SK-N-SH treated with all-trans-retinoic acid at 6 μM for 48 hours (cell line): ENCODE measurements around the gene DPYD.

ENCODE experiments used
- ATAC-seq: fragments of 200-7000 bp; cut with Tn5 transposase; 3 replicates; pipeline ENCODE4 v1.9.1; 2020; ENCODE audit warnings: mild to moderate bottlenecking, moderate library complexity
- ARNTL ChIP-seq: fragments of 450-650 bp; formaldehyde crosslinking; IDR thresholded peaks from 2 replicates; pipeline ENCODE4 v1.5.0; 2020; ENCODE audit warnings: low read depth, mild to moderate bottlenecking, moderate library complexity, borderline replicate concordance
- BACH2 ChIP-seq: fragments of 250-450 bp; sonication (Bioruptor Pico); IDR thresholded peaks from 2 replicates; pipeline ENCODE4 v1.9.0; 2021; ENCODE audit warnings: mild to moderate bottlenecking, borderline replicate concordance
- CSDC2 ChIP-seq: fragments of 250-450 bp; sonication (Bioruptor Pico); IDR thresholded peaks from 2 replicates; pipeline ENCODE4 v1.5.0; 2020; ENCODE audit warnings: mild to moderate bottlenecking, moderate library complexity
- ESRRG ChIP-seq: fragments of 250-450 bp; sonication (Bioruptor Pico); IDR thresholded peaks from 2 replicates; pipeline ENCODE4 v1.6.1; 2021; ENCODE audit warnings: mild to moderate bottlenecking
- GLIS3 ChIP-seq: fragments of 250-450 bp; sonication (Bioruptor Pico); IDR thresholded peaks from 2 replicates; pipeline ENCODE4 v1.5.0; 2020; ENCODE audit warnings: mild to moderate bottlenecking, moderate library complexity
- ISL1 ChIP-seq: fragments of 250-450 bp; sonication (Bioruptor Pico); IDR thresholded peaks from 2 replicates; pipeline ENCODE4 v2.1.2; 2022; ENCODE audit warnings: mild to moderate bottlenecking, moderate library complexity
- OSR1 ChIP-seq: fragments of 250-450 bp; sonication (Bioruptor Pico); IDR thresholded peaks from 2 replicates; pipeline ENCODE4 v1.8.0; 2022; ENCODE audit warnings: moderate library complexity, mild to moderate bottlenecking, inconsistent platforms
- PPARA ChIP-seq: fragments of 250-450 bp; sonication (Bioruptor Pico); IDR thresholded peaks from 2 replicates; pipeline ENCODE4 v1.5.0; 2020; ENCODE audit warnings: mild to moderate bottlenecking, borderline replicate concordance
- RARB ChIP-seq: fragments of 250-450 bp; sonication (Bioruptor Pico); IDR thresholded peaks from 2 replicates; pipeline ENCODE4 v1.8.0; 2021; ENCODE audit warnings: mild to moderate bottlenecking, moderate library complexity
- SNAI2 ChIP-seq: fragments of 250-450 bp; sonication (Bioruptor Pico); IDR thresholded peaks from 2 replicates; pipeline ENCODE4 v1.5.0; 2020; ENCODE audit warnings: mild to moderate bottlenecking, moderate library complexity
- TCF4 ChIP-seq: fragments of 250-450 bp; sonication (Bioruptor Pico); IDR thresholded peaks from 2 replicates; pipeline ENCODE4 v1.8.0; 2021; ENCODE audit warnings: mild to moderate bottlenecking, moderate library complexity, borderline replicate concordance
- TOX ChIP-seq: fragments of 250-450 bp; sonication (Bioruptor Pico); IDR thresholded peaks from 2 replicates; pipeline ENCODE4 v1.8.0; 2021; ENCODE audit warnings: mild to moderate bottlenecking, moderate library complexity, borderline replicate concordance
- ZC3H10 ChIP-seq: fragments of 250-450 bp; sonication (Bioruptor Pico); IDR thresholded peaks from 2 replicates; pipeline ENCODE4 v1.5.1; 2021; ENCODE audit warnings: mild to moderate bottlenecking, moderate library complexity
- ZFP3 ChIP-seq: fragments of 250-450 bp; sonication (Bioruptor Pico); IDR thresholded peaks from 2 replicates; pipeline ENCODE4 v1.5.0; 2020; ENCODE audit warnings: mild to moderate bottlenecking, moderate library complexity
- ZFP30 ChIP-seq: fragments of 450-650 bp; formaldehyde crosslinking; IDR thresholded peaks from 2 replicates; pipeline ENCODE4 v1.5.0; 2022; ENCODE audit warnings: mild to moderate bottlenecking, moderate library complexity
- ZNF565 ChIP-seq: fragments of 450-650 bp; formaldehyde crosslinking; conservative IDR thresholded peaks from 2 replicates; pipeline ENCODE4 v1.5.0; 2020; ENCODE audit warnings: low read depth, mild to moderate bottlenecking, moderate library complexity
- ZNF70 ChIP-seq: fragments of 450-650 bp; formaldehyde crosslinking; IDR thresholded peaks from 2 replicates; pipeline ENCODE4 v1.5.0; 2020; ENCODE audit warnings: mild to moderate bottlenecking, moderate library complexity
- ZNF8 ChIP-seq: fragments of 450-650 bp; formaldehyde crosslinking; IDR thresholded peaks from 2 replicates; pipeline ENCODE4 v1.5.0; 2020; ENCODE audit warnings: mild to moderate bottlenecking, moderate library complexity
- TF ChIP-seq, protein P1 (sequence below): fragments of 250-450 bp; sonication (Bioruptor Pico); IDR thresholded peaks from 2 replicates; pipeline ENCODE4 v1.8.0; 2021; ENCODE audit warnings: low read depth, mild to moderate bottlenecking, moderate library complexity, borderline replicate concordance
- TF ChIP-seq, protein P2 (sequence below): fragments of 250-450 bp; sonication (Bioruptor Pico); IDR thresholded peaks from 2 replicates; pipeline ENCODE4 v1.8.0; 2020; ENCODE audit warnings: mild to moderate bottlenecking, moderate library complexity, borderline replicate concordance
- TF ChIP-seq, protein P3 (sequence below): fragments of 250-450 bp; sonication (Bioruptor Pico); IDR thresholded peaks from 2 replicates; pipeline ENCODE4 v1.5.1; 2021; ENCODE audit warnings: mild to moderate bottlenecking, moderate library complexity
- TF ChIP-seq, protein P4 (sequence below): fragments of 250-450 bp; sonication (Bioruptor Pico); IDR thresholded peaks from 2 replicates; pipeline ENCODE4 v1.5.0; 2020; ENCODE audit warnings: mild to moderate bottlenecking, moderate library complexity

DPYD gene

DNA sequence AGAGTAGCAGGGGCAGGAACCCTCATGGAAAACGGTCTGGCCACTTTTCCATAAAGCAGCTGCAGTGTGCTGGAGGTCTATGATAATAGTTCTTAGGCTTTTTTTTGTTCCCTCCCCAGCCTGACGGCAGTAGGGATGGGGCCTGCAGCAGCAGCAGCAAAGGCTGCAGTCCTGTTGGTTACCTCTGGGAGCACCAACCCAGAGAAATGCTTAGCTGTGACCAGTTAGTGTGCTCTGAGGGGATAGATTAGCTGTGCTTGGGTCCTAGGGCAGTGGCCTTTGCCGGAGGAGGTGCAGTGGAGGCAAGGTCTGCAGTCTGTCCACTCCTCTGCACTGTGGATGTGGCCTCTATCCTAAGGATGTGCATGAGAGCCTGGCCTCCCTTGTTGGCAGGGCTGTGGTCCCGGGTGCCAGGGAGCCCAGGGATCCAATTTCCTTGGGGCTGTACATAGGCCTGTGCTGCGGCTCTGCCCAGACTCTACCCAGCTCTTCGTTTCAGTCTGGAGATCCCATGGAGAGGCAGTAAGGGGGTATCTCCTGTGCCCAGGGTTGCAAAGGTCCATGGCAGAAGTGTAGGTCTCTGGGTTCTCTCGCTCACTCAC lies 876.6 kb downstream of the DPYD start:
- TF ChIP-seq TOX (CRISPR knock-in tag) = no peak
- TF ChIP-seq, protein P1, sequence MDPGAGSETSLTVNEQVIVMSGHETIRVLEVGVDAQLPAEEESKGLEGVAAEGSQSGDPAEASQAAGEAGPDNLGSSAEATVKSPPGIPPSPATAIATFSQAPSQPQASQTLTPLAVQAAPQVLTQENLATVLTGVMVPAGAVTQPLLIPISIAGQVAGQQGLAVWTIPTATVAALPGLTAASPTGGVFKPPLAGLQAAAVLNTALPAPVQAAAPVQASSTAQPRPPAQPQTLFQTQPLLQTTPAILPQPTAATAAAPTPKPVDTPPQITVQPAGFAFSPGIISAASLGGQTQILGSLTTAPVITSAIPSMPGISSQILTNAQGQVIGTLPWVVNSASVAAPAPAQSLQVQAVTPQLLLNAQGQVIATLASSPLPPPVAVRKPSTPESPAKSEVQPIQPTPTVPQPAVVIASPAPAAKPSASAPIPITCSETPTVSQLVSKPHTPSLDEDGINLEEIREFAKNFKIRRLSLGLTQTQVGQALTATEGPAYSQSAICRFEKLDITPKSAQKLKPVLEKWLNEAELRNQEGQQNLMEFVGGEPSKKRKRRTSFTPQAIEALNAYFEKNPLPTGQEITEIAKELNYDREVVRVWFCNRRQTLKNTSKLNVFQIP = no peak
- no peak for ATAC-seq

DNA sequence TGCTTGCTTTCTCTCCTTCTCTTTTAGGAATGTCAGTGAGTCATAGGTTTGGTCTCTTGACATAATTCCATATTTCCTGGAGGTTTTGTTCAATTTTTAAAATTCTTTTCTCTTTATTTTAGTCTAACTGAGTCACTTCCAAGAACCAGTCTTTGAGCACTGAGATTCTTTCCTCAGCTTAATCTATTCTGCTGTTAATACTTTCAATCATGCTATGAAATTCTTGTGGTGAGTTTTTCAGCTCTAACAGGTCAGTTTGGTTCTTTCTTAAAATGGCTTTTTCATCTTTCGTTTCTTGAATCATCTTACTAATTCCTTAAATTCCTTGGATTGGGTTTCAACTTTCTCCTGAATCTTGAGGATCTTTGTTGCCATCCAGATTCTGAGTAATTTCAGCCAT lies 878.3 kb downstream of the DPYD start:
- no peak for ATAC-seq
- TF ChIP-seq OSR1 (CRISPR knock-in tag) (no peak), SNAI2 (CRISPR knock-in tag) (no peak), ZNF8 (CRISPR knock-in tag) (no peak), RARB (no peak), ESRRG (CRISPR knock-in tag) (no peak)
- TF ChIP-seq, all 23 proteins: peak for 0

DNA sequence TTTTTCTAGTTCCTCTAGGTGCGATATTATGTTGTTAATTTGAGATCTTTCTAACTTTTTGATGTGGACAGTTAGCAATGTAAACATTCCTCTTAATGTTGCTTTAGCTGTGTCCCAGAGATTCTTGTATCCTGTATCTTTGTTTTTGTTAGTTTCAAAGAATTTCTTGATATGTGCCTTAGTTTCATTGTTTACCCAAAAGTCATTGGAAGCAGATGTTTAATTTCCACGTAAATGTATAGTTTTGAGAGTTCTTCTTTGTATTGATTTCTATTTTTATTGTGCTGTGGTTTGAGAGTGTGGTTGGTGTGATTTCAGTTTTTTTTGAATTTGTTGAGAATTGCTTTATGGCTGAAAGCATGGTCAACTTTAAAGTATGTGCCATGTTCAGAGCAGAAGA lies 879.8 kb downstream of the DPYD start:
- no peak for TF ChIP-seq ZC3H10 (CRISPR knock-in tag)
- TF ChIP-seq, protein P1 = no peak
- no peak for TF ChIP-seq OSR1 (CRISPR knock-in tag)
- no peak for TF ChIP-seq ZNF8 (CRISPR knock-in tag)
- TF ChIP-seq ZFP30 (CRISPR knock-in tag) = no peak
- TF ChIP-seq SNAI2 (CRISPR knock-in tag) = no peak
- no peak for TF ChIP-seq ZNF70
- no peak for TF ChIP-seq RARB
- no peak for TF ChIP-seq BACH2
- no peak for TF ChIP-seq ZNF565
- no peak for TF ChIP-seq PPARA (CRISPR knock-in tag)
- TF ChIP-seq ESRRG (CRISPR knock-in tag) = no peak
- TF ChIP-seq, protein P2, sequence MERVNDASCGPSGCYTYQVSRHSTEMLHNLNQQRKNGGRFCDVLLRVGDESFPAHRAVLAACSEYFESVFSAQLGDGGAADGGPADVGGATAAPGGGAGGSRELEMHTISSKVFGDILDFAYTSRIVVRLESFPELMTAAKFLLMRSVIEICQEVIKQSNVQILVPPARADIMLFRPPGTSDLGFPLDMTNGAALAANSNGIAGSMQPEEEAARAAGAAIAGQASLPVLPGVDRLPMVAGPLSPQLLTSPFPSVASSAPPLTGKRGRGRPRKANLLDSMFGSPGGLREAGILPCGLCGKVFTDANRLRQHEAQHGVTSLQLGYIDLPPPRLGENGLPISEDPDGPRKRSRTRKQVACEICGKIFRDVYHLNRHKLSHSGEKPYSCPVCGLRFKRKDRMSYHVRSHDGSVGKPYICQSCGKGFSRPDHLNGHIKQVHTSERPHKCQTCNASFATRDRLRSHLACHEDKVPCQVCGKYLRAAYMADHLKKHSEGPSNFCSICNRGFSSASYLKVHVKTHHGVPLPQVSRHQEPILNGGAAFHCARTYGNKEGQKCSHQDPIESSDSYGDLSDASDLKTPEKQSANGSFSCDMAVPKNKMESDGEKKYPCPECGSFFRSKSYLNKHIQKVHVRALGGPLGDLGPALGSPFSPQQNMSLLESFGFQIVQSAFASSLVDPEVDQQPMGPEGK (CRISPR knock-in tag) = no peak
- TF ChIP-seq, protein P3, sequence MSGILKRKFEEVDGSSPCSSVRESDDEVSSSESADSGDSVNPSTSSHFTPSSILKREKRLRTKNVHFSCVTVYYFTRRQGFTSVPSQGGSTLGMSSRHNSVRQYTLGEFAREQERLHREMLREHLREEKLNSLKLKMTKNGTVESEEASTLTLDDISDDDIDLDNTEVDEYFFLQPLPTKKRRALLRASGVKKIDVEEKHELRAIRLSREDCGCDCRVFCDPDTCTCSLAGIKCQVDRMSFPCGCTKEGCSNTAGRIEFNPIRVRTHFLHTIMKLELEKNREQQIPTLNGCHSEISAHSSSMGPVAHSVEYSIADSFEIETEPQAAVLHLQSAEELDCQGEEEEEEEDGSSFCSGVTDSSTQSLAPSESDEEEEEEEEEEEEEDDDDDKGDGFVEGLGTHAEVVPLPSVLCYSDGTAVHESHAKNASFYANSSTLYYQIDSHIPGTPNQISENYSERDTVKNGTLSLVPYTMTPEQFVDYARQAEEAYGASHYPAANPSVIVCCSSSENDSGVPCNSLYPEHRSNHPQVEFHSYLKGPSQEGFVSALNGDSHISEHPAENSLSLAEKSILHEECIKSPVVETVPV = no peak
- no peak for ATAC-seq

DNA sequence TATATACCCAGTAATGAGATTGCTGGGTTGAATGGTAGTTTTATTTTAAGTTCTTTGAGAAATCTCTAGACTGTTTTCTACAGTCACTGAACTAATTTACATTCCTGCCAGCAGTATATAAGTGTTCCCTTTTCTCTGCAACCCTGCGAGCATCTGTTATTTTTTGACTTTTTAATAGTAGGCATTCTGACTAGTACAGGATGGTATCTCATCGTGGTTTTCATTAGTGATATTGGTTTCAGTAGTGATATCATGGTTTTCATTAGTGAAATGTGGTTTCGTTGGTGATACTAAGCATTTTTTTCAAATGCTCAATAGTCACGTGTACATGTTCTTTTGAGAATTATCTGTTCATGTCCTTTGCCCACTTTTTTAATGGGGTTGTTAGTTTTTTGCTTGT lies 882.4 kb downstream of the DPYD start:
- TF ChIP-seq, protein P4, sequence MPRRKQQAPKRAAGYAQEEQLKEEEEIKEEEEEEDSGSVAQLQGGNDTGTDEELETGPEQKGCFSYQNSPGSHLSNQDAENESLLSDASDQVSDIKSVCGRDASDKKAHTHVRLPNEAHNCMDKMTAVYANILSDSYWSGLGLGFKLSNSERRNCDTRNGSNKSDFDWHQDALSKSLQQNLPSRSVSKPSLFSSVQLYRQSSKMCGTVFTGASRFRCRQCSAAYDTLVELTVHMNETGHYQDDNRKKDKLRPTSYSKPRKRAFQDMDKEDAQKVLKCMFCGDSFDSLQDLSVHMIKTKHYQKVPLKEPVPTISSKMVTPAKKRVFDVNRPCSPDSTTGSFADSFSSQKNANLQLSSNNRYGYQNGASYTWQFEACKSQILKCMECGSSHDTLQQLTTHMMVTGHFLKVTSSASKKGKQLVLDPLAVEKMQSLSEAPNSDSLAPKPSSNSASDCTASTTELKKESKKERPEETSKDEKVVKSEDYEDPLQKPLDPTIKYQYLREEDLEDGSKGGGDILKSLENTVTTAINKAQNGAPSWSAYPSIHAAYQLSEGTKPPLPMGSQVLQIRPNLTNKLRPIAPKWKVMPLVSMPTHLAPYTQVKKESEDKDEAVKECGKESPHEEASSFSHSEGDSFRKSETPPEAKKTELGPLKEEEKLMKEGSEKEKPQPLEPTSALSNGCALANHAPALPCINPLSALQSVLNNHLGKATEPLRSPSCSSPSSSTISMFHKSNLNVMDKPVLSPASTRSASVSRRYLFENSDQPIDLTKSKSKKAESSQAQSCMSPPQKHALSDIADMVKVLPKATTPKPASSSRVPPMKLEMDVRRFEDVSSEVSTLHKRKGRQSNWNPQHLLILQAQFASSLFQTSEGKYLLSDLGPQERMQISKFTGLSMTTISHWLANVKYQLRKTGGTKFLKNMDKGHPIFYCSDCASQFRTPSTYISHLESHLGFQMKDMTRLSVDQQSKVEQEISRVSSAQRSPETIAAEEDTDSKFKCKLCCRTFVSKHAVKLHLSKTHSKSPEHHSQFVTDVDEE = no peak
- TF ChIP-seq CSDC2 (CRISPR knock-in tag) = no peak
- TF ChIP-seq, all 23 proteins: peak for 0
- ATAC-seq = no peak

DNA sequence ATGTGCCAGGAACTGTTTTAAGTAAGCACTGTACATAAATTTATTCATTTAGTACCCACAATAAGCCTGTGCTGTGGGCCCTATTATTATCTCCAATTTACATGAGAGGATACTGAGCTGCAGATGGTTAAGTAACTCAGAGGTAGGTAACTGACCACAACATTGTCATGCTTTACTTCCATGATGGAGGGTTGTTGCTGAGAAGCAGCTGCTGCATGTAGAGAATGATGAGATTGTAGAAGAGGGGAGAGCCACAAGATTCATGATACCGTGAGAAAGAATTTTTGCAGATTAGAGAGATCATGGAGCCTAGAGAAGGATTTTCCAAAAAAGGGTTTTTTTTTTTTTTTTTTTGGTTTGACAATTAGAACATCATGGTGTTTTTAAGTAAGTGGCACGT lies 886.2 kb downstream of the DPYD start:
- no peak for ATAC-seq
- TF ChIP-seq GLIS3 (CRISPR knock-in tag) (no peak), ISL1 (CRISPR knock-in tag) (no peak), TCF4 (CRISPR knock-in tag) (no peak), ZNF565 (no peak), ARNTL (CRISPR knock-in tag) (no peak), RARB (no peak), ZFP3 (CRISPR knock-in tag) (no peak), SNAI2 (CRISPR knock-in tag) (no peak), ZFP30 (CRISPR knock-in tag) (no peak), TOX (CRISPR knock-in tag) (no peak), OSR1 (CRISPR knock-in tag) (no peak)
- TF ChIP-seq, protein P3 = no peak
